Measurements from ENCODE around the gene PLEKHJ1. TPM values are rescaled to one million over a fixed set of nuclear protein-coding genes. Genes with fewer than 3 reads are reported as not detected.

Gene PLEKHJ1
- total RNA-seq, 1 experiment from 2014 or later, result 73.7 TPM

- Histone ChIP-seq H3K36me3 (ENCODE audit: insufficient read depth, low read length, poor library complexity, severe bottlenecking) (peaks cover 60% of the 10 kb centered on the region), H3K27me3 (replicated peaks; ENCODE audit: insufficient read depth, low read depth, low read length, poor library complexity) (no peaks in the 10 kb centered on the region), H3K4me3 (ENCODE audit: low read depth, low read length, poor library complexity, severe bottlenecking) (no peak overlapping the region), H3K27ac (ENCODE audit: low read depth, low read length, poor library complexity, severe bottlenecking) (no peak overlapping the region), H3K9me3 (ENCODE audit: low read depth, low read length, poor library complexity, severe bottlenecking) (no peaks in the 10 kb centered on the region), H3K4me1 (ENCODE audit: insufficient read depth, low read length, poor library complexity, severe bottlenecking) (no peaks in the 10 kb centered on the region)
- DNase-seq (ENCODE audit: low spot score), result no peak
- intact Hi-C loops (cut with micrococcal nuclease; ENCODE audit: unreplicated experiment), result no loop called here
- no TSS peak for BruUV-seq (replicated peaks)
- TF ChIP-seq EZH2 (IDR thresholded peaks at IDR 0.05; ENCODE audit: borderline replicate concordance, low read depth, low read length, poor library complexity, severe bottlenecking) (no peak), CTCF (conservative IDR thresholded peaks at IDR 0.05; ENCODE audit: low read depth, low read length) (no peak)
- ChIA-PET CTCF (no interaction called here), POLR2A (ENCODE audit: low non-redundant PET) (no interaction called here)
These were observed 45.2 kb downstream of the PLEKHJ1 start for GRCh38 chr19:2190848-2191455.

- Histone ChIP-seq H3K4me1 (ENCODE audit: insufficient read depth, low read length, poor library complexity, severe bottlenecking) (no peaks in the 10 kb centered on the region), H3K27me3 (replicated peaks; ENCODE audit: insufficient read depth, low read depth, low read length, poor library complexity) (no peaks in the 10 kb centered on the region), H3K36me3 (ENCODE audit: insufficient read depth, low read length, poor library complexity, severe bottlenecking) (peaks cover 67% of the 10 kb centered on the region), H3K27ac (ENCODE audit: low read depth, low read length, poor library complexity, severe bottlenecking) (no peak overlapping the region), H3K9me3 (ENCODE audit: low read depth, low read length, poor library complexity, severe bottlenecking) (no peaks in the 10 kb centered on the region), H3K4me3 (ENCODE audit: low read depth, low read length, poor library complexity, severe bottlenecking) (no peak overlapping the region)
- TF ChIP-seq EZH2 (IDR thresholded peaks at IDR 0.05; ENCODE audit: borderline replicate concordance, low read depth, low read length, poor library complexity, severe bottlenecking), result no peak
- no peak for TF ChIP-seq CTCF (conservative IDR thresholded peaks at IDR 0.05; ENCODE audit: low read depth, low read length)
- BruUV-seq (replicated peaks), result no TSS peak
- ChIA-PET CTCF (no interaction called here), POLR2A (ENCODE audit: low non-redundant PET) (no interaction called here)
- no peak for DNase-seq (ENCODE audit: low spot score)
- intact Hi-C loops (cut with micrococcal nuclease; ENCODE audit: unreplicated experiment), result no loop called here
These were observed 46.2 kb downstream of the PLEKHJ1 start for GRCh38 chr19:2189880-2190279.

GRCh38 chr19:2188708-2189385 lies 47.3 kb downstream of the PLEKHJ1 start:
- DNase-seq (ENCODE audit: low spot score), result no peak
- peaks cover 63% of the 10 kb centered on the region for H3K36me3 ChIP-seq (ENCODE audit: insufficient read depth, low read length, poor library complexity, severe bottlenecking)

More at GRCh38 chr19:2188708-2189385, 47.3 kb downstream of the PLEKHJ1 start:
- ChIA-PET POLR2A (ENCODE audit: low non-redundant PET) (no interaction called here), CTCF (no interaction called here)
- TF ChIP-seq EZH2 (IDR thresholded peaks at IDR 0.05; ENCODE audit: borderline replicate concordance, low read depth, low read length, poor library complexity, severe bottlenecking) (no peak), CTCF (conservative IDR thresholded peaks at IDR 0.05; ENCODE audit: low read depth, low read length) (no peak)
- Histone ChIP-seq H3K27me3 (replicated peaks; ENCODE audit: insufficient read depth, low read depth, low read length, poor library complexity) (no peaks in the 10 kb centered on the region), H3K4me3 (ENCODE audit: low read depth, low read length, poor library complexity, severe bottlenecking) (no peak overlapping the region), H3K4me1 (ENCODE audit: insufficient read depth, low read length, poor library complexity, severe bottlenecking) (no peaks in the 10 kb centered on the region), H3K9me3 (ENCODE audit: low read depth, low read length, poor library complexity, severe bottlenecking) (no peaks in the 10 kb centered on the region), H3K27ac (ENCODE audit: low read depth, low read length, poor library complexity, severe bottlenecking) (no peak overlapping the region)
- no TSS peak for BruUV-seq (replicated peaks)
- intact Hi-C loops (cut with micrococcal nuclease; ENCODE audit: unreplicated experiment), result no loop called here
